SK-N-DZ (cell line): Measurements from ENCODE around the gene SVOPL.

Source experiments
- DNase-seq: peaks from one replicate; pipeline ENCODE4 v3.0.0-alpha.2; 2015; ENCODE audit warnings: low spot score

Gene SVOPL

GRCh38 chr7:138662076-138662990 is 38.8 kb downstream of the SVOPL start:
- DNase-seq: peak; percentile 64

GRCh38 chr7:138661069-138661635 is 40.0 kb downstream of the SVOPL start:
- DNase-seq: no peak

- DNase-seq: no peak
These were observed 42.3 kb downstream of the SVOPL start for GRCh38 chr7:138658889-138659288.

GRCh38 chr7:138657854-138658386 is 43.2 kb downstream of the SVOPL start:
- no peak for DNase-seq

- no peak for DNase-seq
These were observed 44.2 kb downstream of the SVOPL start for GRCh38 chr7:138656952-138657351.

GRCh38 chr7:138654616-138655015 is 46.5 kb downstream of the SVOPL start:
- no peak for DNase-seq

GRCh38 chr7:138649506-138649905 is 51.7 kb downstream of the SVOPL start:
- no peak for DNase-seq

- no peak for DNase-seq
These were observed 55.9 kb downstream of the SVOPL start for GRCh38 chr7:138645284-138645683.

GRCh38 chr7:138632826-138633602 is 68.1 kb downstream of the SVOPL start:
- DNase-seq: no peak

- DNase-seq: no peak
These were observed 68.8 kb downstream of the SVOPL start for GRCh38 chr7:138632384-138632783.

- DNase-seq: no peak
These were observed 71.0 kb downstream of the SVOPL start for GRCh38 chr7:138630059-138630610.

GRCh38 chr7:138627361-138627760 is 73.8 kb downstream of the SVOPL start:
- DNase-seq: no peak

- no peak for DNase-seq
These were observed 74.3 kb downstream of the SVOPL start for GRCh38 chr7:138626846-138627245.

GRCh38 chr7:138625849-138626230 is 75.3 kb downstream of the SVOPL start:
- no peak for DNase-seq

- no peak for DNase-seq
These were observed 75.9 kb downstream of the SVOPL start for GRCh38 chr7:138625084-138625848.

- no peak for DNase-seq
These were observed 78.3 kb downstream of the SVOPL start for GRCh38 chr7:138622841-138623240.

- DNase-seq: no peak
These were observed 82.2 kb downstream of the SVOPL start for GRCh38 chr7:138618933-138619332.

GRCh38 chr7:138618506-138618905 is 82.7 kb downstream of the SVOPL start:
- no peak for DNase-seq

GRCh38 chr7:138616085-138616484 is 85.1 kb downstream of the SVOPL start:
- no peak for DNase-seq

- no peak for DNase-seq
These were observed 87.5 kb downstream of the SVOPL start for GRCh38 chr7:138613630-138614029.

GRCh38 chr7:138610671-138611170 is 90.4 kb downstream of the SVOPL start:
- DNase-seq: no peak
